A673 (cell line): ENCODE results near the gene NF1.

Source experiments
- EZH2 ChIP-seq: fragments of 200-600 bp; sonication (generic); IDR thresholded peaks from 2 replicates; pipeline ENCODE4 v1.6.1; 2017; ENCODE audit warnings: borderline replicate concordance, low read depth, mild to moderate bottlenecking, mixed read lengths, antibody characterized with exemption, low read length; ENCODE audit not compliant: poor library complexity, severe bottlenecking
- TF ChIP-seq, protein P1 (sequence below): fragments of 300-800, 200-600 bp; sonication (generic); conservative IDR thresholded peaks from 2 replicates; pipeline ENCODE4 v1.5.1; 2017; ENCODE audit warnings: low read depth, mild to moderate bottlenecking, antibody characterized with exemption, low read length, moderate library complexity, mixed read lengths

DNA sequence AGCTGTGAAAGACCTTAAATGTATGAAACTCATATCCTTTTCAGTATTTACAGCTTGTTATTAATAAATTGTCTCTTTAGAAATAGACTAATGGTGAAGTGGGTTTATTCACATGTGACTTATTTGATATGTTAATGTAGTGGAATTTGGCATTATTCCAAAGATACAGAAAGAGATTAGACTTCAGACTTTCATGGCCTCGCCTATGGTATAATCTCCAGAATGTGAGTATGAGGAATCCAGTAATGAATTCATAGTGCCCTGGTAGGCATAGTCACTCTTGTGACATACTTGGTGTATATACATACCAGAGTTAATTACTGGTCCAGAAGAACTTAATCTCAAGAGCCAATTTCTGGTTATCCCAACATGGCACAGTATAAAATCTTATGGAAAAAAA, 129.6 kb downstream of the NF1 start:
- TF ChIP-seq, protein P1, sequence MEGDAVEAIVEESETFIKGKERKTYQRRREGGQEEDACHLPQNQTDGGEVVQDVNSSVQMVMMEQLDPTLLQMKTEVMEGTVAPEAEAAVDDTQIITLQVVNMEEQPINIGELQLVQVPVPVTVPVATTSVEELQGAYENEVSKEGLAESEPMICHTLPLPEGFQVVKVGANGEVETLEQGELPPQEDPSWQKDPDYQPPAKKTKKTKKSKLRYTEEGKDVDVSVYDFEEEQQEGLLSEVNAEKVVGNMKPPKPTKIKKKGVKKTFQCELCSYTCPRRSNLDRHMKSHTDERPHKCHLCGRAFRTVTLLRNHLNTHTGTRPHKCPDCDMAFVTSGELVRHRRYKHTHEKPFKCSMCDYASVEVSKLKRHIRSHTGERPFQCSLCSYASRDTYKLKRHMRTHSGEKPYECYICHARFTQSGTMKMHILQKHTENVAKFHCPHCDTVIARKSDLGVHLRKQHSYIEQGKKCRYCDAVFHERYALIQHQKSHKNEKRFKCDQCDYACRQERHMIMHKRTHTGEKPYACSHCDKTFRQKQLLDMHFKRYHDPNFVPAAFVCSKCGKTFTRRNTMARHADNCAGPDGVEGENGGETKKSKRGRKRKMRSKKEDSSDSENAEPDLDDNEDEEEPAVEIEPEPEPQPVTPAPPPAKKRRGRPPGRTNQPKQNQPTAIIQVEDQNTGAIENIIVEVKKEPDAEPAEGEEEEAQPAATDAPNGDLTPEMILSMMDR, result no peak
- TF ChIP-seq EZH2, result no peak
